Posterior vena cava (tissue), 2 donors: ENCODE results near the gene GNLY. TPM values are rescaled to one million over a fixed set of nuclear protein-coding genes. Genes with fewer than 3 reads are reported as not detected.

Source experiments
- DNase-seq: peaks from one replicate; pipeline ENCODE4 v3.0.0-alpha.2; 2020; ENCODE audit warnings: low spot score
- intact Hi-C, 2 donors: fragments of 100-400 bp; cut with DNase I; formaldehyde crosslinking; loops; one replicate each; pipeline versions ENCODE4 v1.14.1 to v1.14.2; 2022 to 2023
- total RNA-seq, 2 donors: library from RNA; stranded (reverse); fragmentation: NEBNext Ultra II Directional; extraction: Animal tissue kit (Norgen Biotek cat#: 25700); gene quantifications; one replicate each; pipeline ENCODE4 v1.2.1, GENCODE V29; 2021
- donor health status: DM: yes; HTN: yes; CAD: no.
- donor health status: DM: yes; HTN: yes; CAD: no.

GNLY gene
- total RNA-seq, 2 donors from 2014 or later: 2.4 to 5.3 TPM

- intact Hi-C loops: loop anchor here (1.0 to 5.0 kb wide), 3 partner anchors 64 to 384 kb away; no protein-coding TSS in a partner anchor
- DNase-seq: no peak
Measured at GRCh38 chr2:85733121-85733960, 39.2 kb downstream of the GNLY start.

- DNase-seq: no peak
- intact Hi-C loops: loop anchor here (5.0 kb wide), 2 partner anchors 63 to 78 kb away; no protein-coding TSS in a partner anchor
Measured at GRCh38 chr2:85734015-85734414, 39.9 kb downstream of the GNLY start.

DNA sequence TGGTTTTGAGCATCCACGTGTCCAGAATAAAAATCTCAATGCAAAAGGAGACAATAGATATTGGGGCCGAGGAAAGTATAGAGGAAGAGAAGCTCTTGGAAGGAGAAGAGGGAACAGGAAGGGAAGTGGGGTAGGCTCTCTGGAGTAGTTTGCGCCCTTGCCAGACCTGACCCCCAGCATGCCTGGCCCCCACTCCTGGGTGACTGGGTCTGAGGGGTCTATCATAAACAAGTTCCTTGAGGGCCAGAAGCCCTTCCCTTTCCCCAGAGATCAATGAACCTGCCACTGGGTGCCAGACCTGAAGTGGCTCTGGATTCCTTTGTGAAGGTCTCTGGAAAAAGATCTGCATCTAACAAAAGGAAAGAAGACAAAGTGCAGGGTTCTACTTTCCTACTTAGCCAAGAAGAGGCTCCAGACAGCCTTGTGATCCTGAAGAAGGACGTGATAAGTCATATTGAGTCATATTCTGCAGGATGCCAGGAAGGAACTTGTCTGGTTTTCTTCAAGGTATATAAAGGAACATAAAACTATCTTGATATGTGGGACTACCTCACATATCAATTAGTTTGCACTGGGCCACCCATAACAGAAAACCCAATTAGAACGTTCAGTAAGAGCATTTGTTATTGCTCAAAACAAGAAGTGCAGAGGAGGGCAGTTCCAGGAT is 40.9 kb downstream of the GNLY start:
- intact Hi-C loops: loop anchor here (5.0 kb wide), 2 partner anchors 62 to 77 kb away; no protein-coding TSS in a partner anchor

GRCh38 chr2:85735691-85736090 is 41.5 kb downstream of the GNLY start:
- no peak for DNase-seq
- intact Hi-C loops: no loop called here

More for the DNA sequence above, 40.9 kb downstream of the GNLY start:
- no peak for DNase-seq

GRCh38 chr2:85736456-85737355 is 42.5 kb downstream of the GNLY start:
- DNase-seq: peak; percentile 76
- intact Hi-C loops: no loop called here

DNA sequence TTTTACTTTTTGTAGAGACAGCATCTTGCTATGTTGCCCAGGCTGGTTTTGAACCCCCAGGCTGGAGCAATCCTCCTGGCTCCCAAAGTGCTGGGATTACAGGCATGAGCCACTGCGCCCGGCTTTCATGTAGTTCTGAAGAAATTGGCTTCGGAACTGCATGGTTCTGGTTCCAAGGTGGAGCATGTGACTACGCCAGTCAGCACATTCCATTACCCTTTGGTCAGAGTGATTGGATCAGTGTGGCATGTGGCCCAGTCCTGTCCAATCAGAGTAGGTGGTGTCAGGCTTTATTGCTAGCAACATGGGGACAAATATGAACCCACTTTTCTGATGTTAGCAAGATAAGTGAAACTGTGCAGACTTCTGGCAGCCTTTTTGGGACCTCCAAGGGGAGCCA is 43.3 kb downstream of the GNLY start:
- intact Hi-C loops: no loop called here
- peak; percentile 91 for DNase-seq

DNA sequence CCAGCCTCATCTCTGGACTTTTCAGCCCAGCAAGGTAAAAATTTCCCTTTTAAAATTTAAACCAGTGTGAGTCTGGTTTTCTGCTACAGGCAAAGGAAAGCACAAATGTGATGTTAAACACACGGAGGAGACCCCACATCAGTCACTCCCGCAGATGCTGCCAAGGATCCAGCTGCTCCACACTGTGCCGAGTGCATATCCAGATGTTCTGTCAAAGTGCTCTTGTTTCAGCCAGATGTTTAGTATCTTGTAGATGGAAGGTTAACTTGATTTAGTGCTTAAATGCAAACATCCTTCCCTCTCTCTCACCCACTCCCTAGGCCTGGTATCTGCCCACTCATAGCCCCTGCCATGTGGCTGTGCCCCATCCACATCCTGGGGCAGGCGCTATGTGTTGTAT is 43.8 kb downstream of the GNLY start:
- intact Hi-C loops: no loop called here
- DNase-seq: peak; percentile 25

DNA sequence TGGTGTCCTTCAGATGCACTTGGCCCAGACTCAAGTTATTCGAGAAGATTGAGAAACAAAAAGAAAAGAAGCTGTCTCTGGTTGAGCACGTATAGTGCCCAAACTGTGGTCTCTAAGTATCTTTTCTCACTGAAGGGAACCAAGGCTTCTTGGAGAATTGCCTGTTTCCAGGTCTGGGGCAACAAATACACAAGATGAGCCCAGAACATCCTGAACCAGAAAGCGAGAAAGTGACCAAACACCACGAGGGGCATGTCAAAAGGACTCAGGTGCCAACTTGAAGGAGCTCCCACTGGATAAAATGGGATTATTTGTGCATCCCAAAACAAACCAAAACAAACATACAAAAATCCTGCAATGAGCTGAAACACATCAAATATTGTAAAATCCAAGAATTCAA is 46.0 kb downstream of the GNLY start:
- intact Hi-C loops: no loop called here
- no peak for DNase-seq

GRCh38 chr2:85741211-85741832 is 47.2 kb downstream of the GNLY start:
- intact Hi-C loops: no loop called here

GRCh38 chr2:85741833-85742455 is 47.8 kb downstream of the GNLY start:
- intact Hi-C loops: no loop called here
- DNase-seq: peak; percentile 91

More at GRCh38 chr2:85741211-85741832, 47.2 kb downstream of the GNLY start:
- peak; percentile 69 for DNase-seq

GRCh38 chr2:85743304-85743978 is 49.3 kb downstream of the GNLY start:
- peak; percentile 54 for DNase-seq
- intact Hi-C loops: no loop called here

DNA sequence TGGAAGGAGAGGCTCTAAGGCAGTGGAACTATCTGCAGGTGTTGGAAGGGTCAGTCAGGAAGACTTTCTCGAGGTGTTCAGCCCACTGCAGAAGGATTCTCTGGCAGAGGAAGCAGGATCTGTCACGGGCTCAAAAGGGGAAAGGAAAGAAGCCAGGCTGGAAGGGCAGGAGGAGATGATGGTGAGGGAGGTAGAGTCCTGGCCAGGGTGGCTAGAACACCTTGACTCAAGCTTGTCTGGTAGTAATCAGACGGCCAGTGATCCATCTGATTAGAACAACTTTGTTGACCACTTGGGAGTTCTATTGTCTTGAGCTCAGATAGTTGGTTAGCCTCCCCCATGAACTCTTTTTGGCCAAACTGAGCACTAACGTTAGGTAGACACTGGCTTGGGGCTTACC is 49.9 kb downstream of the GNLY start:
- DNase-seq: peak; percentile 30
- intact Hi-C loops: no loop called here

DNA sequence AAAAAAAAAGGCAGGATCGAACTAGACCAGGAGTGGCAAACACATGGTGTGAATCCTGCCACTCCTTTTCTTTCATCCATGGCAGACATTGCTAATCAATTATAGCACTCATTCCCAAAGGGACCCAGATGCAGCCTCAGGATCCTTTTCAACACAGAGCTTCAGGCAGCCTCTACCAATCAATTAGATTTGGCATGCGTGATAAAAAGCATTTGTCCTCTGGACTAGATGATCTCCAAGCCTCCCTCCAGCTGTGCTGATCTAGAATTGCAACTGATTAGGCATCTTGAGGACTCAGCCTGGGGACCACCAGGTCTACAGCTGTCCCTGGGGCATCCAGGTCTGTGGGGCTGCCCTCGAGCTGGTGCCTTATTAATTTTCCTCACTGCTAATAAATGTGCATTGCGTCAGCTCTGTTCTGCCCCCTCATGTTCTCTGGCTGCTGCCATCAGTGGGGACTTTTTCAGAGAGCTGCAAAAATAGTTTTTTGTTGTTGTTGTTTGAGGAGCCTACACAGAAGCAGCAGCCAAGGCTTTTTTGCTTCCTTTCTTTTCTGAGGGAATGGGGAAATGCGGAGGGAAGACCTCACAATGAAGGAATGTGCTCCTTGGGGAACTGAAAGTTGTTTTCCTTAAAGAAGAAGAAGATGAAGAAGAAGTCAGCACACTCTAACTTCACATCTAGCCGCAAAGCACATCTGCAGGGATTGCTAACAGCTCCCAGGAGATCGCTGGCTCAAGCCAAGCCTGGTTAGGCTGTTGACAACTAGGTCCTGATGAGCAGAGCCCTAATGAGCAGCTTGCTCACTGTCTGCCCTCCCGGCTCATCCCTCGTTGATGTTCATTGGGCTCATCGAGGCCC is 50.8 kb downstream of the GNLY start:
- intact Hi-C loops: loop anchor here in 1 of 2 donors (5.0 kb wide), 1 partner anchor 52 kb away; no protein-coding TSS in a partner anchor
- DNase-seq: peak; percentile 80

- DNase-seq: no peak
- intact Hi-C loops: loop anchor here in 1 of 2 donors (5.0 kb wide), 1 partner anchor 52 kb away; no protein-coding TSS in a partner anchor
Measured at GRCh38 chr2:85745619-85746018, 51.5 kb downstream of the GNLY start.

GRCh38 chr2:85746321-85747004 is 52.3 kb downstream of the GNLY start:
- intact Hi-C loops: loop anchor here in 1 of 2 donors (5.0 kb wide), 1 partner anchor 51 kb away; no protein-coding TSS in a partner anchor
- DNase-seq: no peak

DNA sequence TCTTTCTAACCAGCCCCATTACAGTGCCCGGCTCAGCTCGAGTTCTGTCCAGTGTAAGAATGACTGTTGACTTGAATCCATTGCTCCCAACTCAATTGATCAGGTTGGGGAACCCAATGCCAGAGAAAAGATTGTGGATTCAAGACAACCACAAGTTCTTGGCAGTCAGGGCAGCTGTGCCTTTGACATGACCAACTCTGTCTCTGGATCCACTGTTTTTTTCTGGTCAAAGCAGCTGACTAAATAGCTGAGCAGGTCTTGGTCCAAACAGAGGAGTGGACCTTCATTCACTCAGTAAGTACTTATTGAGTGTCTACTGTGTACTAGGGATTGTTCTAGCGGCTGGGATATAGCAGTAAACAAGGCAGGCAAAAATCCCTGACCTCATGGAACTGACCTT is 53.3 kb downstream of the GNLY start:
- DNase-seq: no peak
- intact Hi-C loops: loop anchor here in 1 of 2 donors (5.0 kb wide), 1 partner anchor 50 kb away; no protein-coding TSS in a partner anchor
